ENCODE data around the gene CPA5.

GRCh38 chr7:130296221-130296951, 48.2 kb upstream of the CPA5 start:
- TF ChIP-seq POLR2AphosphoS5 (IDR thresholded peaks at IDR 0.05; ENCODE audit: low read depth) (no peak), GABPA (IDR thresholded peaks at IDR 0.05; ENCODE audit: low read depth) (no peak), SPI1 (IDR thresholded peaks at IDR 0.05; ENCODE audit: borderline replicate concordance, low read depth) (no peak)
- TF ChIP-seq, protein P1, sequence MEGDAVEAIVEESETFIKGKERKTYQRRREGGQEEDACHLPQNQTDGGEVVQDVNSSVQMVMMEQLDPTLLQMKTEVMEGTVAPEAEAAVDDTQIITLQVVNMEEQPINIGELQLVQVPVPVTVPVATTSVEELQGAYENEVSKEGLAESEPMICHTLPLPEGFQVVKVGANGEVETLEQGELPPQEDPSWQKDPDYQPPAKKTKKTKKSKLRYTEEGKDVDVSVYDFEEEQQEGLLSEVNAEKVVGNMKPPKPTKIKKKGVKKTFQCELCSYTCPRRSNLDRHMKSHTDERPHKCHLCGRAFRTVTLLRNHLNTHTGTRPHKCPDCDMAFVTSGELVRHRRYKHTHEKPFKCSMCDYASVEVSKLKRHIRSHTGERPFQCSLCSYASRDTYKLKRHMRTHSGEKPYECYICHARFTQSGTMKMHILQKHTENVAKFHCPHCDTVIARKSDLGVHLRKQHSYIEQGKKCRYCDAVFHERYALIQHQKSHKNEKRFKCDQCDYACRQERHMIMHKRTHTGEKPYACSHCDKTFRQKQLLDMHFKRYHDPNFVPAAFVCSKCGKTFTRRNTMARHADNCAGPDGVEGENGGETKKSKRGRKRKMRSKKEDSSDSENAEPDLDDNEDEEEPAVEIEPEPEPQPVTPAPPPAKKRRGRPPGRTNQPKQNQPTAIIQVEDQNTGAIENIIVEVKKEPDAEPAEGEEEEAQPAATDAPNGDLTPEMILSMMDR (IDR thresholded peaks at IDR 0.05; ENCODE audit: insufficient read depth, low read length): no peak
- TF ChIP-seq, protein P2, sequence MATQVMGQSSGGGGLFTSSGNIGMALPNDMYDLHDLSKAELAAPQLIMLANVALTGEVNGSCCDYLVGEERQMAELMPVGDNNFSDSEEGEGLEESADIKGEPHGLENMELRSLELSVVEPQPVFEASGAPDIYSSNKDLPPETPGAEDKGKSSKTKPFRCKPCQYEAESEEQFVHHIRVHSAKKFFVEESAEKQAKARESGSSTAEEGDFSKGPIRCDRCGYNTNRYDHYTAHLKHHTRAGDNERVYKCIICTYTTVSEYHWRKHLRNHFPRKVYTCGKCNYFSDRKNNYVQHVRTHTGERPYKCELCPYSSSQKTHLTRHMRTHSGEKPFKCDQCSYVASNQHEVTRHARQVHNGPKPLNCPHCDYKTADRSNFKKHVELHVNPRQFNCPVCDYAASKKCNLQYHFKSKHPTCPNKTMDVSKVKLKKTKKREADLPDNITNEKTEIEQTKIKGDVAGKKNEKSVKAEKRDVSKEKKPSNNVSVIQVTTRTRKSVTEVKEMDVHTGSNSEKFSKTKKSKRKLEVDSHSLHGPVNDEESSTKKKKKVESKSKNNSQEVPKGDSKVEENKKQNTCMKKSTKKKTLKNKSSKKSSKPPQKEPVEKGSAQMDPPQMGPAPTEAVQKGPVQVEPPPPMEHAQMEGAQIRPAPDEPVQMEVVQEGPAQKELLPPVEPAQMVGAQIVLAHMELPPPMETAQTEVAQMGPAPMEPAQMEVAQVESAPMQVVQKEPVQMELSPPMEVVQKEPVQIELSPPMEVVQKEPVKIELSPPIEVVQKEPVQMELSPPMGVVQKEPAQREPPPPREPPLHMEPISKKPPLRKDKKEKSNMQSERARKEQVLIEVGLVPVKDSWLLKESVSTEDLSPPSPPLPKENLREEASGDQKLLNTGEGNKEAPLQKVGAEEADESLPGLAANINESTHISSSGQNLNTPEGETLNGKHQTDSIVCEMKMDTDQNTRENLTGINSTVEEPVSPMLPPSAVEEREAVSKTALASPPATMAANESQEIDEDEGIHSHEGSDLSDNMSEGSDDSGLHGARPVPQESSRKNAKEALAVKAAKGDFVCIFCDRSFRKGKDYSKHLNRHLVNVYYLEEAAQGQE (IDR thresholded peaks at IDR 0.05; ENCODE audit: insufficient replicate concordance, low read depth): no peak
